Endodermal cell (in vitro differentiated cells): ENCODE measurements around the gene BHLHE40. TPM values are rescaled to one million over a fixed set of nuclear protein-coding genes. Genes with fewer than 3 reads are reported as not detected.
A peak's percentile ranks its signal among the peaks of the same experiment; 100 is the strongest.

ENCODE experiments used
- DNase-seq: peaks from one replicate; pipeline ENCODE4 v3.0.0-alpha.2; 2017
- H3K27ac ChIP-seq: 2 replicates; pipeline ENCODE4 v1.5.1; 2013; ENCODE audit warnings: mild to moderate bottlenecking, low read depth, low read length, moderate library complexity
- H3K27me3 ChIP-seq: 2 replicates; pipeline ENCODE4 v1.6.1; 2013; ENCODE audit warnings: mild to moderate bottlenecking, low read length, moderate library complexity; ENCODE audit not compliant: insufficient read depth, control insufficient read depth, poor library complexity, severe bottlenecking
- H3K36me3 ChIP-seq: 2 replicates; pipeline ENCODE4 v1.7.0; 2013; ENCODE audit warnings: mild to moderate bottlenecking, low read length, moderate library complexity; ENCODE audit not compliant: control insufficient read depth, insufficient read depth
- H3K4me1 ChIP-seq: one replicate; pipeline ENCODE4 v1.7.0; 2013; ENCODE audit warnings: low read length; ENCODE audit not compliant: control insufficient read depth, insufficient read depth
- H3K4me3 ChIP-seq: 2 replicates; pipeline ENCODE4 v1.5.1; 2013; ENCODE audit warnings: mild to moderate bottlenecking, low read length, moderate library complexity
- H3K9ac ChIP-seq: 2 replicates; pipeline ENCODE4 v1.6.1; 2013; ENCODE audit warnings: mild to moderate bottlenecking, low read length, moderate library complexity; ENCODE audit not compliant: poor library complexity, severe bottlenecking; ENCODE audit errors: extremely low read depth
- H3K9me3 ChIP-seq: 2 replicates; pipeline ENCODE4 v1.6.1; 2013; ENCODE audit warnings: mild to moderate bottlenecking, low read length, moderate library complexity; ENCODE audit not compliant: control insufficient read depth
- H3K27ac Mint-ChIP-seq: 2 replicates; pipeline ENCODE4 v1.8.0; 2020; ENCODE audit warnings: mixed read lengths
- H3K27me3 Mint-ChIP-seq: 2 replicates; pipeline ENCODE4 v1.8.0; 2021; ENCODE audit warnings: mild to moderate bottlenecking, mixed read lengths; ENCODE audit not compliant: insufficient read depth
- H3K36me3 Mint-ChIP-seq: 2 replicates; pipeline ENCODE4 v1.8.0; 2020; ENCODE audit warnings: low read depth, mixed read lengths
- H3K4me1 Mint-ChIP-seq: 2 replicates; pipeline ENCODE4 v1.8.0; 2020; ENCODE audit warnings: mixed read lengths
- H3K4me3 Mint-ChIP-seq: 2 replicates; pipeline ENCODE4 v1.8.0; 2020; ENCODE audit warnings: mild to moderate bottlenecking, moderate library complexity, mixed read lengths
- H3K9me3 Mint-ChIP-seq: 2 replicates; pipeline ENCODE4 v1.8.0; 2020; ENCODE audit warnings: mild to moderate bottlenecking, mixed read lengths
- CTCF ChIP-seq: fragments of 200-600 bp; sonication (generic); conservative IDR thresholded peaks from 2 replicates; pipeline ENCODE4 v1.5.0; 2021; ENCODE audit warnings: antibody characterized with exemption, mild to moderate bottlenecking
- WGBS, 2 experiments: methylation state at CpG; one replicate each; pipeline versions ENCODE4 v1.1.5 to v1.1.7; 2013; ENCODE audit warnings: missing lambda C conversion rate in 2 of 2, mixed read lengths in 1 of 2; ENCODE audit not compliant: insufficient coverage in 1 of 2, insufficient read length in 1 of 2; 5-methylcytosine and 5-hydroxymethylcytosine counted together
- total RNA-seq, 2 donors: library from RNA; stranded (reverse); fragmentation: NEBNext Ultra II Directional in 1 of 2; extraction: Animal tissue kit (Norgen Biotek cat#: 25700) in 1 of 2; gene quantifications; 2 replicates in 1 of 2; 3 replicates in 1 of 2; pipeline ENCODE4 v1.2.1, GENCODE V29; 2021

The BHLHE40 gene
- total RNA-seq, 2 donors from 2014 or later, result 2.6 to 2.9 TPM

DNA sequence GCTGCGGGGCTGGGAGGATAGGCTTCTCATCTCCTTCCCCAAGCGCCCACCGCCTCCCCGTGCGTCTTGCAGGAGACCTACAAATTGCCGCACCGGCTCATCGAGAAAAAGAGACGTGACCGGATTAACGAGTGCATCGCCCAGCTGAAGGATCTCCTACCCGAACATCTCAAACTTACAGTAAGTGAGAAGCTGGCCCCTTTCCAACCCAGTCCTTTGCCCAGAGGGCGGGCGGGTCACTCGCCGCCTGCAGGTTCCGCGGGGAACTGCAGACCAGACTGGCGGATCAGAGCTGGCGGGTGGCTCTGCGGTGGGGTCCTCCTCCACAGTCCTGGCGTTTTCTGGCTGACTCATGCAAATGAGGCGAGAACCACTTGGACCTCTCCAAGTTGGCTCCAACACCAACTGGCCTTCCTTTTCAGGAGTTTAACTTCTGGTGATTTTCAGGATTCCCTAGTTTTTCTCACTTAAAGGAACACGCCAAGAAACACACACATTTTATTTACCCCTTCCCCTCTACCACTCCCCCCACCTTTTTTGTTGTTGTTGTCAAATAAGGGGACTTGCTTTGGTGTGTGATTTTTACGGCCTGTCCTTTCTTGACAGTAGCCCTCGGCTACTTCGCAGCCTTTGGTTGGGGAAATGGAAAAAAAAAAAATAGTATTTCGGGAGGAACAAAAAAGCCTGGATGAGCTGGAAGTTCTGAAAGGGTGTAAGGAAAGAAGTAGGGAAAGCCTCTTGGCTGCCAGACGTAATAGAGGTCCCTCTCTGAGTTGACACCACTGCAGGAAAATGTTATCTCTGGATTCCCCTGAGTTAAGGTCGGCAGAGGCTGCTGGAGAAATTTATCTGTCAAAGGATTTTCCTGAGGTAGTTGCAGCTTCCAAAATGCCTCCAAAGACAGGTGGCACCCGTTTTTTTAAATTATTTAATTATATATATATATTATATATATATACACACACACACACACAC lies 1.3 kb downstream of the BHLHE40 start:
- peaks cover 32% of the 10 kb centered on the region for H3K36me3 ChIP-seq
- H3K4me3 Mint-ChIP-seq, result peak overlapping the region; percentile 71
- WGBS, 2 experiments, result 11 to 19% methylated on average over 14 to 31 of the region's 32 CpGs
- peak overlapping the region; percentile 39 for H3K27ac Mint-ChIP-seq
- TF ChIP-seq CTCF, result peak; percentile 93
- H3K9me3 ChIP-seq, result no peaks in the 10 kb centered on the region
- no peaks in the 10 kb centered on the region for H3K9me3 Mint-ChIP-seq
- DNase-seq, result peak; percentile 98
- peaks cover 33% of the 10 kb centered on the region for H3K4me1 Mint-ChIP-seq
- H3K36me3 Mint-ChIP-seq, result peaks cover 4% of the 10 kb centered on the region
- peak overlapping the region; percentile 95 for H3K4me3 ChIP-seq
- H3K27me3 Mint-ChIP-seq, result peaks cover 41% of the 10 kb centered on the region
- H3K27me3 ChIP-seq, result peaks cover 9% of the 10 kb centered on the region
- peak overlapping the region; percentile 66 for H3K9ac ChIP-seq
- no peak overlapping the region for H3K27ac ChIP-seq
- H3K4me1 ChIP-seq, result peaks cover 6% of the 10 kb centered on the region

DNA sequence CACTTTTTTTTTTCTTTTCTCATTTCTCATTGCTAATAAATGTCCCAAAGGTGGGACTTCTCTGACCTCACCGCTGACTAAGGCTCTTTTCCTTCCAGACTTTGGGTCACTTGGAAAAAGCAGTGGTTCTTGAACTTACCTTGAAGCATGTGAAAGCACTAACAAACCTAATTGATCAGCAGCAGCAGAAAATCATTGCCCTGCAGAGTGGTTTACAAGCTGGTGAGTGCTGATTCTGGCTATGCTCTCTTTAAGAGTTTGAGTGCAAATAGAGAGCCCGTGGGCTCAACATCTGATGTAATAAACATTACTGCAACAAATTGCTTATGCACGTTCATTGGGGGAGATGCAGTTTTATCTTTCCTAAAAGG lies 2.0 kb downstream of the BHLHE40 start:
- TF ChIP-seq CTCF, result no peak
- 61 to 71% methylated on average over 2 to 3 of the region's 3 CpGs for WGBS, 2 experiments
- peaks cover 4% of the 10 kb centered on the region for H3K36me3 Mint-ChIP-seq
- Histone ChIP-seq H3K9ac (peak overlapping the region; percentile 0), H3K36me3 (peaks cover 32% of the 10 kb centered on the region), H3K27ac (no peak overlapping the region), H3K9me3 (no peaks in the 10 kb centered on the region), H3K4me3 (peak overlapping the region; percentile 95), H3K27me3 (peaks cover 9% of the 10 kb centered on the region), H3K4me1 (peaks cover 6% of the 10 kb centered on the region)
- peaks cover 39% of the 10 kb centered on the region for H3K4me1 Mint-ChIP-seq
- H3K27me3 Mint-ChIP-seq, result peaks cover 47% of the 10 kb centered on the region
- DNase-seq, result no peak
- H3K9me3 Mint-ChIP-seq, result no peaks in the 10 kb centered on the region
- H3K27ac Mint-ChIP-seq, result no peak overlapping the region
- peak overlapping the region; percentile 71 for H3K4me3 Mint-ChIP-seq

- Histone ChIP-seq H3K4me1 (peaks cover 11% of the 10 kb centered on the region), H3K27me3 (peaks cover 5% of the 10 kb centered on the region), H3K9ac (peak overlapping the region; percentile 0), H3K27ac (no peak overlapping the region), H3K36me3 (peaks cover 32% of the 10 kb centered on the region), H3K9me3 (no peaks in the 10 kb centered on the region), H3K4me3 (peak overlapping the region; percentile 95)
- Mint-ChIP-seq H3K4me3 (peak overlapping the region; percentile 21), H3K27me3 (peaks cover 45% of the 10 kb centered on the region), H3K36me3 (peaks cover 4% of the 10 kb centered on the region), H3K4me1 (peaks cover 38% of the 10 kb centered on the region), H3K9me3 (no peaks in the 10 kb centered on the region), H3K27ac (no peak overlapping the region)
- WGBS, 2 experiments, result 64 to 77% methylated on average over 7 to 8 of the region's 8 CpGs
- TF ChIP-seq CTCF, result peak; percentile 67
- no peak for DNase-seq
Observed at GRCh38 chr3:4981665-4982494, 2.6 kb downstream of the BHLHE40 start.
